ENCODE measurements around the gene ADAM22. TPM values are rescaled to one million over a fixed set of nuclear protein-coding genes. Genes with fewer than 3 reads are reported as not detected.

Gene ADAM22
- total and polyA plus RNA-seq, 10 of the 15 experiments (the other 5 are each of a cell fraction or from before 2014, with no cell fraction given), result 1.4 to 24.5 (median 7.6) TPM

DNA sequence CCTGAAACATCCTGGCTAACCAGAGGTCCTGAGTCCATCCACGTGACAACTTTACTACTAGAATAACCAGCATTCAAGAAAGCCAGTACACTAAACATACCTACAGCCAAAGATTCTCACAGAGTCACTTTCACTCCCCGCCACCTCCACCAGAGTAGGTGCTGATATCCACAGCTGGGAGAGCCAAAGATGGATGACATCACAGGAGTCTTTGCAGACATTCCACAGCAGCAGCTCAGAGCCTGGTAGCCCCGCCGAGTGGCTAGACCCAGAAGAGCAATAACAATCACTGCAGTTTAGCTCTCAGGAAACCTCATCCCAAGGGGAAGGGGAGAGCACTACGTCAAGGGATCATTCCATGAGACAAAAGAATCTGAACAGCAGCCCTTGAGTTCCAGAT lies 13.5 kb upstream of the ADAM22 start:
- ChIA-PET CTCF (interaction anchor here (1.4 to 4.7 kb wide), 4 partner anchors 10 to 218 kb away, joined by 3 to 14 read pairs (median 4); partner anchors contain the start of gene ADAM22), POLR2A (interaction anchor here (0.9 to 1.5 kb wide), 2 partner anchors 14 to 49 kb away, joined by 3 to 11 read pairs; no protein-coding TSS in a partner anchor), RAD21 (ENCODE audit: unreplicated experiment) (interaction anchor here (0.7 to 1.9 kb wide), 4 partner anchors 13 to 191 kb away, joined by 3 to 6 read pairs (median 4); partner anchors contain the start of gene ADAM22), SMC1A (ENCODE audit: uncharacterized antibody, unreplicated experiment) (interaction anchor here (0.7 to 2.6 kb wide), 13 partner anchors 9 to 191 kb away, joined by 3 to 17 read pairs (median 4); no protein-coding TSS in a partner anchor)
- intact Hi-C loops (cut with micrococcal nuclease; ENCODE audit: unreplicated experiment) (loop anchor here (10.0 kb wide), 1 partner anchor 576 kb away; the partner anchor contains the start of gene CROT), in situ Hi-C loops (cut with MboI) (no loop called here)
- TF ChIP-seq BMI1 (IDR thresholded peaks at IDR 0.05; ENCODE audit: borderline replicate concordance) (no peak), ESRRA (IDR thresholded peaks at IDR 0.05; ENCODE audit: low read length) (no peak), POU2F2 (IDR thresholded peaks at IDR 0.05; ENCODE audit: borderline replicate concordance, low read depth, low read length) (no peak), NR2C1 (IDR thresholded peaks at IDR 0.05) (no peak), SMAD5 (IDR thresholded peaks at IDR 0.05; ENCODE audit: low read depth) (no peak), GABPA (IDR thresholded peaks at IDR 0.05; ENCODE audit: low read depth) (no peak), SP1 (IDR thresholded peaks at IDR 0.05; ENCODE audit: low read depth, low read length) (no peak), TARDBP (IDR thresholded peaks at IDR 0.05; ENCODE audit: borderline replicate concordance) (no peak), JUND (IDR thresholded peaks at IDR 0.05; ENCODE audit: low read depth, low read length) (no peak), JUNB (IDR thresholded peaks at IDR 0.05) (no peak), EGR1 (IDR thresholded peaks at IDR 0.05; ENCODE audit: borderline replicate concordance in 1 of 2, low read depth in 2 of 2, low read length in 2 of 2) (no peak), RUNX3 (IDR thresholded peaks at IDR 0.05; ENCODE audit: low read length) (no peak), RFX5 (IDR thresholded peaks at IDR 0.05; ENCODE audit: low read depth, low read length) (no peak), BCL11A (IDR thresholded peaks at IDR 0.05; ENCODE audit: low read depth, low read length) (no peak), RELA (IDR thresholded peaks at IDR 0.05; ENCODE audit: borderline replicate concordance, partially characterized antibody) (no peak), IRF5 (IDR thresholded peaks at IDR 0.05; ENCODE audit: borderline replicate concordance) (no peak)
- TF ChIP-seq, protein P1, sequence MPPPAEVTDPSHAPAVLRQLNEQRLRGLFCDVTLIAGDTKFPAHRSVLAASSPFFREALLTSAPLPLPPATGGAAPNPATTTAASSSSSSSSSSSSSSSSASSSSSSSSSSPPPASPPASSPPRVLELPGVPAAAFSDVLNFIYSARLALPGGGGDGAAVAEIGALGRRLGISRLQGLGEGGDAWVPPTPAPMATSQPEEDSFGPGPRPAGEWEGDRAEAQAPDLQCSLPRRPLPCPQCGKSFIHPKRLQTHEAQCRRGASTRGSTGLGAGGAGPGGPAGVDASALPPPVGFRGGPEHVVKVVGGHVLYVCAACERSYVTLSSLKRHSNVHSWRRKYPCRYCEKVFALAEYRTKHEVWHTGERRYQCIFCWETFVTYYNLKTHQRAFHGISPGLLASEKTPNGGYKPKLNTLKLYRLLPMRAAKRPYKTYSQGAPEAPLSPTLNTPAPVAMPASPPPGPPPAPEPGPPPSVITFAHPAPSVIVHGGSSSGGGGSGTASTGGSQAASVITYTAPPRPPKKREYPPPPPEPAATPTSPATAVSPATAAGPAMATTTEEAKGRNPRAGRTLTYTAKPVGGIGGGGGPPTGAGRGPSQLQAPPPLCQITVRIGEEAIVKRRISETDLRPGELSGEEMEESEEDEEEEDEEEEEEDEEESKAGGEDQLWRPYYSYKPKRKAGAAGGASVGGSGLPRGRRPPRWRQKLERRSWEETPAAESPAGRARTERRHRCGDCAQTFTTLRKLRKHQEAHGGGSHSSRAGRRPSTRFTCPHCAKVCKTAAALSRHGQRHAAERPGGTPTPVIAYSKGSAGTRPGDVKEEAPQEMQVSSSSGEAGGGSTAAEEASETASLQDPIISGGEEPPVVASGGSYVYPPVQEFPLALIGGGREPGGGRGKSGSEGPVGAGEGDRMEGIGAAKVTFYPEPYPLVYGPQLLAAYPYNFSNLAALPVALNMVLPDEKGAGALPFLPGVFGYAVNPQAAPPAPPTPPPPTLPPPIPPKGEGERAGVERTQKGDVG (CRISPR knock-in tag; IDR thresholded peaks at IDR 0.05), result no peak
- TF ChIP-seq, protein P2, sequence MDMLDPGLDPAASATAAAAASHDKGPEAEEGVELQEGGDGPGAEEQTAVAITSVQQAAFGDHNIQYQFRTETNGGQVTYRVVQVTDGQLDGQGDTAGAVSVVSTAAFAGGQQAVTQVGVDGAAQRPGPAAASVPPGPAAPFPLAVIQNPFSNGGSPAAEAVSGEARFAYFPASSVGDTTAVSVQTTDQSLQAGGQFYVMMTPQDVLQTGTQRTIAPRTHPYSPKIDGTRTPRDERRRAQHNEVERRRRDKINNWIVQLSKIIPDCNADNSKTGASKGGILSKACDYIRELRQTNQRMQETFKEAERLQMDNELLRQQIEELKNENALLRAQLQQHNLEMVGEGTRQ (IDR thresholded peaks at IDR 0.05; ENCODE audit: borderline replicate concordance, low read depth, low read length), result no peak
- TF ChIP-seq, protein P3, sequence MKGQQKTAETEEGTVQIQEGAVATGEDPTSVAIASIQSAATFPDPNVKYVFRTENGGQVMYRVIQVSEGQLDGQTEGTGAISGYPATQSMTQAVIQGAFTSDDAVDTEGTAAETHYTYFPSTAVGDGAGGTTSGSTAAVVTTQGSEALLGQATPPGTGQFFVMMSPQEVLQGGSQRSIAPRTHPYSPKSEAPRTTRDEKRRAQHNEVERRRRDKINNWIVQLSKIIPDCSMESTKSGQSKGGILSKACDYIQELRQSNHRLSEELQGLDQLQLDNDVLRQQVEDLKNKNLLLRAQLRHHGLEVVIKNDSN (IDR thresholded peaks at IDR 0.05; ENCODE audit: borderline replicate concordance, extremely low read length, insufficient read depth, low read depth, low read length), result no peak
- Histone ChIP-seq H3K27me3 (replicated peaks in 1 of 2; ENCODE audit: control insufficient read depth in 2 of 2, insufficient read depth in 2 of 2, low read length in 1 of 2) (no peaks in the 10 kb centered on the region), H3K4me3 (no peak overlapping the region), H3K79me2 (ENCODE audit: control insufficient read depth, insufficient read depth, low read length) (peaks cover 18% of the 10 kb centered on the region), H3K4me1 (ENCODE audit: control insufficient read depth, insufficient read depth, low read length) (no peaks in the 10 kb centered on the region; the same call in 1 of the 2 replicates), H3K27ac (ENCODE audit: control insufficient read depth, insufficient read depth) (no peak overlapping the region), H3K9ac (ENCODE audit: control insufficient read depth, insufficient read depth, low read length) (no peak overlapping the region), H3K4me2 (ENCODE audit: control insufficient read depth, insufficient read depth) (peak overlapping the region; percentile 25; the same call in 1 of the 2 replicates), H3K36me3 (ENCODE audit: control insufficient read depth in 2 of 2, insufficient read depth in 2 of 2, low read length in 1 of 2) (no peaks in the 10 kb centered on the region), H2AFZ (ENCODE audit: control insufficient read depth, low read depth, low read length) (no peak overlapping the region), H4K20me1 (ENCODE audit: control insufficient read depth, insufficient read depth) (no peaks in the 10 kb centered on the region), H3K9me3 (replicated peaks; ENCODE audit: control insufficient read depth, insufficient read depth, low read length) (no peaks in the 10 kb centered on the region; the same call in 2 of the 3 replicates)
- DNase-seq (ENCODE audit: low read depth, low spot score), result no peak
- WGBS (ENCODE audit: insufficient coverage, insufficient replicate concordance, low lambda C conversion rate, missing lambda C conversion rate), result 80% methylated on average over 5 of the region's 5 CpGs
- ATAC-seq, result peak; percentile 8; the same call in 2 of the 3 replicates
- no TSS peak for BruUV-seq (replicated peaks)
- no peak for FAIRE-seq

Measured in GM12878 (cell line).